ENCODE results near the gene PPP1CA. TPM values are rescaled to one million over a fixed set of nuclear protein-coding genes. Genes with fewer than 3 reads are reported as not detected.

Gene PPP1CA
- total and polyA plus RNA-seq, 2 donors (not counting 1 experiment from before 2014, with no cell fraction given), result 218 to 251 TPM

- intact Hi-C loops (cut with micrococcal nuclease), result no loop called here
- H3K4me1 Mint-ChIP-seq, result peaks cover 83% of the 10 kb centered on the region
- POLR2A ChIA-PET, result interaction anchor here (0.7 to 4.8 kb wide), 12 partner anchors 9 to 39 kb away, joined by 4 to 98 read pairs (median 6); partner anchors contain the start of genes PPP1CA, RPS6KB2, TBC1D10C and TMEM134
- no peak for DNase-seq
- Histone ChIP-seq H2AFZ (ENCODE audit: insufficient read depth, low read depth, low read length, poor library complexity, severe bottlenecking) (no peak overlapping the region), H3K27me3 (replicated peaks in 1 of 4; ENCODE audit: control extremely low read depth in 1 of 4, control insufficient read depth in 3 of 4, insufficient read depth in 4 of 4, low read length in 3 of 4) (no peaks in the 10 kb centered on the region), H4K20me1 (ENCODE audit: control insufficient read depth, insufficient read depth, low read length, poor library complexity, severe bottlenecking) (peaks cover 37% of the 10 kb centered on the region), H3K27ac (ENCODE audit: low read length in 2 of 2) (peak overlapping the region; percentile 57 to 88), H3K4me3 (ENCODE audit: control extremely low read depth in 1 of 5, extremely low read depth in 1 of 5, insufficient read depth in 1 of 5, low read depth in 2 of 5, low read length in 4 of 5) (no peak overlapping the region), H3K9ac (ENCODE audit: low read length) (no peak overlapping the region), H3K79me2 (ENCODE audit: control insufficient read depth, insufficient read depth, low read length) (peaks cover 46% of the 10 kb centered on the region), H3K9me3 (ENCODE audit: control extremely low read depth in 1 of 3, control insufficient read depth in 2 of 3, insufficient read depth in 1 of 3, low read length in 2 of 3) (peaks cover 0 to 3% (median 0%) of the 10 kb centered on the region in 3 donors), H3K36me3 (replicated peaks in 1 of 2; ENCODE audit: control extremely low read depth in 1 of 2, control insufficient read depth in 1 of 2, extremely low read depth in 1 of 2, insufficient read depth in 2 of 2, low read length in 1 of 2) (peaks cover 0 to 8% of the 10 kb centered on the region in 2 experiments), H3K4me2 (replicated peaks; ENCODE audit: low read depth, low read length, poor library complexity, severe bottlenecking) (peak overlapping the region; percentile 99), H3K4me1 (ENCODE audit: control insufficient read depth in 2 of 2, insufficient read depth in 2 of 2, low read length in 2 of 2) (peaks cover 68 to 85% of the 10 kb centered on the region in 2 donors)
- ATAC-seq (ENCODE audit: low read depth), result peak; percentile 4
- WGBS (ENCODE audit: insufficient coverage), result 60% methylated on average over 17 of the region's 17 CpGs
- CTCF ChIA-PET, result interaction anchor here (0.8 to 1.6 kb wide), 9 partner anchors 21 to 89 kb away, joined by 3 to 5 read pairs (median 3); partner anchors contain the start of genes PITPNM1 and PPP1CA
- no peak for TF ChIP-seq EZH2 (IDR thresholded peaks at IDR 0.05; ENCODE audit: borderline replicate concordance, insufficient read depth, low read depth, low read length, poor library complexity, severe bottlenecking)
- TF ChIP-seq CTCF (IDR thresholded peaks at IDR 0.05), result no peak
- no peaks in the 10 kb centered on the region for H3K9me3 Mint-ChIP-seq (ENCODE audit: insufficient read depth)
- peak overlapping the region; percentile 61 for H3K4me3 Mint-ChIP-seq
- peak overlapping the region; percentile 92 for H3K27ac Mint-ChIP-seq
- H3K27me3 Mint-ChIP-seq, result no peaks in the 10 kb centered on the region
These were observed 38.8 kb upstream of the PPP1CA start for GRCh38 chr11:67440229-67441097.

Data from B cell (primary cell).